HG02885 (cell line): ENCODE results near the gene IQCE.
A peak's percentile ranks its signal among the peaks of the same experiment; 100 is the strongest.

Experiments used
- ATAC-seq: cut with Tn5 transposase; IDR thresholded peaks from one replicate; pipeline ENCODE4 v1.9.1; 2021; ENCODE audit warnings: mild to moderate bottlenecking; ENCODE audit not compliant: unreplicated experiment, poor library complexity

The IQCE gene

DNA sequence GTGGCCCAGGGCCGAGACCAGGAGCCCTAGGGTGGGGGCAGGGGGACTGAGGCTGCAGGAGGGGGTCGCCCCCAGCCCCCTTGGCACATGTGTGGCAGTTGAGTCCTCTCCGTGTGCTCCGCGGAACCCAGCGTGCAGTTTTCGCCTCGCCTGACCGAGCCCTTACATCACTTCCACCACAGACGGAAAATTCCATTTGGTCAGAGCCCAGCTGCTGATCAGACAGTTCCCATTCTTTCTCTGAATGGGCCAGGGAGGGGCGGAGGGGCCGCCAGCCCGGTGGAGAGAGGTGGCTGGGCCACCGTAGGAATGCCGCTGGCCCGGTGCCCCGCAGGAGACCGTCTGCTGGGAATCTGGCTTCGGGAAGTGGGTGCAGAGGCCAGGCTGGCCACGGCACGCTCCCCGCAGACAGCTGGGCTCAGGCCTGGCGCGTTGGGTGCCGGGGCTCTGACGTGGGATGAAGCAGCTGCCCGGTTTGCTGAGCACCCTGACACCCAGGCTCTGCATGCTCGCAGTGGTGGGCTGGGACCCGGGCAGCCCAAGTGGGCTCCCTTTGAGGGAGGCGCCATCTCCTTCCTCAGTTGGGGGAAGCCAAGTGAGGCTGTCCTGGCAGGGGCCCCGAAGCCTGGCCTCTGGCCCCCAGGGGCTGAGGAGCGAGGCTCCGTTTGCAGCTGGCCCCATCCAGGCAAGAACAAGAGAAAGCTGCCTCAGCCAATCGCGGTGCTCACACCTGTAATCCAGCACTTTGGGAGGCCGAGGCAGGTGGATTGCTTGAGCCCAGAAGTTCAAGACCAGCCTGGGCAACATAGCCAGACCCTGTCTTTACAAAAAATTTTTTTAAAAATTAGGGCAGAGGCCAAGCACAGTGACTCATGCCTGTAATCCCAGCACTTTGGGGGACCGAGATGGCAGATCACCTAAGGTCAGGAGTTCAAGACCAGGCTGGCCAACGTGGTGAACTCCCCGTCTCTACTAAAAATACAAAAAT is 82.9 kb downstream of the IQCE start:
- peak; percentile 41 for ATAC-seq

DNA sequence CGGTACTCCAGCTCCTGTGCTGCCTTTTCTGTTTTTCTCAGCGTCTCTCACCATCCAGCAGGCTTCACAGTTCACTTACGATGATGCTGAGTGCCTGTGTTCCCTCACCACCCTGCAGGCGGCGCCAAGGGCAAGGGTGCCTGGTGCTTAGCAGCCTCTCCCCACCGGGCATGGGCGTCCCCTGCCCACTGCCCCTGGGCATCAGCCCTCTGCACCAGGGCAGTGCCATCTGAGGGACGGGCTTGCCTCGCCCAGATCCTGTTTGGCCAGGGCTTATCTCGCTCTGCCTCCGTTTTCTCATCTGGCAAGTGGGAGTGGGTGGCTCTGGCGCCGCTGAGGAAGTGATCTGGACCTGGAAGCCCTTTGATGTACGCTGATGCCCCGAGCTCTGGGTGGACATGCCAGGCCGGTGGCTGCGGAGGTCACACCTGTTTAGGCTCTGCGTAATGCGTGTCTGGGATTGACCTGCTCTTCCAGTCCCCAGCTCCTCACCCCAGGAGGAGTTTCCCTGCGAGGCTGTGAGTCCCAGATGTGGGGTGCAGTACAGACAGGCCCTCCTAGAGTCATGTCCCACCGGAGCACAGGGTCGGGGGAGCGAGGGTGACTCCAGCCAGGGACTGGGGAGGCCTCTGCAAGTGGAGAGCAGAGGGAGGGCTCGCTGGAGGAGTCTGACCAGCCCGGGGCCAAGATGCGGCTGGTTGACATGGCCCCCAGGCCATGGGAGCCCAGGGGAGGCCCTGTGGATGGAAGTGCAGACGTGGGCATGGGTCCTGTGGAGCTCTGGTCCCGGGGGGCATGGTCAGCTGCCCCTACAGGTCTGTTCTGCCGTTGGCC is 84.8 kb downstream of the IQCE start:
- ATAC-seq, result no peak

- ATAC-seq, result no peak
Measured at GRCh38 chr7:2644220-2644561, 85.4 kb downstream of the IQCE start.

DNA sequence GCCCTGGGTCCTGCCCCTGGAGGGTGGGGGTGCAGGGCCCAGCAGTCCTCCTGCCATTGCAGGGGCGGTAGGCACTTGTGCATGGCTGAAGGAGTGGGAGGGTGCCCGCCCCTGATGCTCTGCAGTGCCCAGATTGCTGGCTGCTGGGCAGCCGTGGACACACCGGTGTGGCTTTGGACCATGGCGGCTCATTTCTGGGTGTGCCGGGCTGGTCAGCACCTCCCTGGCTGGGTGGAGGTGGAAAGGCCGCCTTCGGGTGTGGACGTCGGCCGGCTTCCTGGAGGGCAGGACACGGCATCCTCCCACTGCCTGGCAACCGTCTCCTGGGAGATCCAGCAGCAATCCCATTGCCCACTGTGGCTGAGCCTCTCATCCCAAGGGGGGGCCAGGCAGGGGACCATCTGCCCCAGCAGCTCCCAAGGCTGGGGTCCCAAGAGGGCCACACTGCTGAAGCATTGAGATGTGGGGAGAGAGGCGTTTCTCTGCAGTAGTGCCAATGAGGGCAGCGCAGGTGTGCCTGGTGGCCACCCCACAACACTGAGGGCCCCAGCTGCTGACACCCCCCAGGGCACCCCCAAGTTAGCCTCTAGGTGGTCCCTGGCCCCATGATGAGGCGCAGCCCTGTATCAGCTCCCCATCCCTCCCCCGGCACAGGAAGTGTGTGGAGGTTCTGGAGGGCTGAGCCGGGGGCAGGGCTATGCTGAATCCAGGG is 85.9 kb downstream of the IQCE start:
- peak; percentile 31 for ATAC-seq

DNA sequence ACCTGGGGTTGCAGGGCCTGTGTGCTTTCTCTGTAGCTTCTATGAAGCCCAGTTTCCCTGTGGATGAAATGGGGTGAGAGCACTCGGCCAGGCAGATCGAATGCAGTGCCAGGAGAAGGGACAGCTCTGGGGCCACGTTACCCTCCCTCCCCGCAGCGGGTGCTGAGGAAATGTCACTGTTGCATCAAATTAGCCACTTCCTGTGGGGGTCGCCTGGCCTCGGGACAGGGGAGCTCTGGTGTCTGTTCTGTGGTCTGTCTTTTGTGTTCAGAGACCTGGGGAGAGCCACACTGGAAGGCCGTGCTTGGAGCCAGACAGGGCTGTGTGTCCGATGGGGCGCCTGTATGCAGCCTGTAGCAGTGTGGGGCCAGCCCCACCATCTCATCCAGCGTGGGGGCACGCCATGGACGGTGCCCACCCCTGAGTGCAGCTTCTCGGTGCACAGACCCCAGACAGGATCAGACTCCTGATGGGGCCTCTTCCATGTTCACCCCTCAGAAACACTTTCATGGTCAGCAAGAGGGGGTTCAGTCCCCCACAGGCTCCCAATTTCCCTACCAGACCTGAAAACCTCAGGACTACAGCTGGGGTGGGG is 86.6 kb downstream of the IQCE start:
- peak; percentile 51 for ATAC-seq

GRCh38 chr7:2646336-2646679 is 87.5 kb downstream of the IQCE start:
- ATAC-seq, result no peak

DNA sequence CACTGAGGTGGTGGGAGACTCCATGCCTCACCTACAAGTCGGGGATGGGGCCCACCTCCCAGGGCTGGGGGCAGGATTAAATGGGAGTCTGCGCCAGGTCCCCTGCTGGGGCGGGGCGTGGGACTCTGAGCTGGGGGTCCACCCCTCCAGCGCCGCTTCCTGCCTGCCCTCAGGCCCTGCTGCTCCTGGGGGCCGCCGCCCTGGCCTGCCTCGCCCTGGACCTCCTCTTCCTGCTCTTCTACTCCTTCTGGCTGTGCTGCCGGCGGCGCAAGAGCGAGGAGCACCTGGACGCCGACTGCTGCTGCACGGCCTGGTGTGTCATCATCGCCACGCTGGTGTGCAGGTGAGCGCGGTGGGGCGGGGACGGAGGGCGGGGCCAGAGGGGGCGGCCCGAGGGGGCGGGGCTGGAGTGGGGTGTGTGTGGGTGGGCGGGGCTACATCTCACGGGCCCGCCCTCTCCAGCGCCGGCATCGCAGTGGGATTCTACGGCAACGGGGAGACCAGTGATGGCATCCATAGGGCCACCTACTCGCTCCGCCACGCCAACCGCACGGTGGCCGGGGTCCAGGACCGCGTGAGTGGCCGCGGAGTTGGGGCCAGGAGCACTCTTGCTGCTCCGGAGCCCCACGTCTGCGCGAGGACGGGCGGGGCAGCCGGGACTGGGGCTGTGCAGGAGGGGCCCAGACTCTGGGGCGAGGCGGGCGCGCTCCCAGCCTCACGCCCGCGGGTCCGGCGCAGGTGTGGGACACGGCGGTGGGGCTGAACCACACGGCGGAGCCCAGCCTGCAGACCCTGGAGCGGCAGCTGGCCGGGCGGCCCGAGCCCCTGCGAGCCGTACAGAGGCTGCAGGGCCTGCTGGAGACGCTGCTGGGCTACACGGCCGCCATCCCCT is 88.1 kb downstream of the IQCE start:
- no peak for ATAC-seq

DNA sequence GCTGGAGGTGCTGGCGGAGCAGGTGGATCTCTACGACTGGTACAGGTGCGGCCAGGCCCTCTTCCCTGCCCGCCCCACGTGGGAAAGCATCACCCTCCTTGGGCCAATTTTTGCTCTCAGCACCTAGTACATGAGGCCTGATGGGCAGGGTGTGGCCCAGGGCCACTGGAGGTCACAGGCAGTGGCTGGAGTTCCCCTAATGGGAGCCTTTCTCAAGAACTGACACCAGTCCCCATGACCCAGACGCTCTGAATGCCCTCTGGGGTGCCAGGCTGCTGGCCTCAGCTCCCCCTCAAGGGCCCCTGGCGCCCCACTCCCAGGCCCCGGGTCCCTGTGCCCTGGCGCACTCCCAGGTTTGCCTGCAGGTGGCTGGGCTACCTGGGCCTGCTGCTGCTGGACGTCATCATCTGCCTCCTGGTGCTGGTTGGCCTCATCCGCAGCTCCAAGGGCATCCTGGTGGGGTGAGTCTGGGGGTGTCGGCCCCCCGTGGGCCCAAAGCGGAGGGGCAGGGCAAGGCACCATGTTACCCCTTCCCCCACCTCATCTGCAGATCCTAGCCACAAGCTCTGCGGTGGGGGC is 88.9 kb downstream of the IQCE start:
- ATAC-seq, result no peak

- no peak for ATAC-seq
Measured at GRCh38 chr7:2649139-2649838, 90.5 kb downstream of the IQCE start.

- no peak for ATAC-seq
Measured at GRCh38 chr7:2649991-2650390, 91.2 kb downstream of the IQCE start.

- ATAC-seq, result no peak
Measured at GRCh38 chr7:2650451-2650850, 91.7 kb downstream of the IQCE start.

DNA sequence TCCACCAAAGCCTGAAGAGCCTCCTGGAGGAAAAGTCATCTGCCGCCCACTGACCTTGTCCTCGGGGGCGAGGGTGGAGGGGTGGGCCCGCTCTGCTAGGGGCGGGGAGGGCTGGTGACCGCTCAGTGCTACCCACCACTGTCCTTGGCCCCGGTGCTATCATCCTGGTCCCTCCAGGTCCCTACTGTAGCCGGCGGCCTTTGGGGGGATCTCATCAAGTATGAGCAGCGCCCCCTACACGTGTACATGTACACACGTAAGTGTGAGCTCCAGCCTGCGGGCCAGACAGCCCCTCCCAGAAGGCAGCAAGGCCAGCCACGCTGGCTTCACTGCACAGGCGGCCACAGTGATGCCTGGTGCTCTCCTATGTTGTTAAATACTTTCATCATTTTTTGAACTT is 92.6 kb downstream of the IQCE start:
- no peak for ATAC-seq

GRCh38 chr7:2651847-2652735 is 93.3 kb downstream of the IQCE start:
- no peak for ATAC-seq

GRCh38 chr7:2652736-2653060 is 93.9 kb downstream of the IQCE start:
- ATAC-seq, result no peak

DNA sequence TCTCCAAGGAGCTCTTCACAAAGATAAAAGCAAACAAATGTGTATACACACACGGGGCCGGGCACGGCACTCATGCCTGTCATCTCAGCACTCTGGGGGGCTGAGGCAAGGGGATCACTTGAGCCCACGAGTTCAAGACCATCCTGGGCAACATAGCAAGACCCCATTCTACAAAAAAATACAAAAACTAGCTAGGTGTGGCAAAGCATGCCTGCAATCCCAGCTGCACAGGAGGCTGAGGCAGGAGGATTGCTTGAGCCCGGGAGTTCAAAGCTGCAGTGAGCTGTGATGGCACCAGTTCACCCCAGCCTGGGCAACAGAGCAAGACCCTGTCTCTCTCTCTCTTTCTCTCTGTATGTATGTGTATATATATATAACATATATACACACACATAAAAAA is 95.3 kb downstream of the IQCE start:
- ATAC-seq, result no peak

- no peak for ATAC-seq
Measured at GRCh38 chr7:2655870-2656614, 97.3 kb downstream of the IQCE start.

DNA sequence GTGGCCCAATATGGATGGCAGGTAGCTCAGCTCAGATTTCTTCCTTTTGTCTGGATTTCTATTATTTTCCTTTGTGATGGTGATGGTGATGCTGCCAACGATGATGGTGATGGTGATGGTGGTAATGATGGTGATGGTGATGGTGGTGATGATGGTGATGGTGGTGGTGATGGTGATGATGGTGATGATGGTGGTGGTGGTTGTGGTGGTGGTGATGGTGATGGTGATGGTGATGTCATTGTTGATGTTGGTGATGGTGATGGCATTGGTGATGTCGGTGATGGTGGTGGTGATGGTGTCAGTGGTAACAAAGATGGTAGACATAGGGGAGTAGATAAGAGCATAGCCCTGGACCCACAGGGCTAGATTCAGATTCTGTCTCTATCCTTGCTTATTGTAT is 98.4 kb downstream of the IQCE start:
- ATAC-seq, result no peak
